SH-SY5Y (cell line): ENCODE results near the gene SIRT7.

Experiments used
- GATA2 ChIP-seq: IDR thresholded peaks from 2 replicates; pipeline ENCODE4 v1.6.1; 2011; ENCODE audit warnings: mild to moderate bottlenecking, low read depth, low read length
- GATA3 ChIP-seq: IDR thresholded peaks from 2 replicates; pipeline ENCODE4 v1.6.1; 2011; ENCODE audit warnings: low read depth, mild to moderate bottlenecking, low read length, moderate library complexity

GRCh38 chr17:81913394-81914102 lies 4.4 kb downstream of the SIRT7 start:
- TF ChIP-seq GATA2, result no peak
- TF ChIP-seq GATA3, result no peak
